Stimulated activated CD8-positive, alpha-beta memory T cell treated with anti-CD3 and anti-CD28 coated beads, Interleukin-7, amount 100 ng/mL, for 1 hour (primary cell): ENCODE results near the gene KIRREL3.

Experiments used
- DNase-seq, 2 donors: peaks; one replicate each; pipeline ENCODE4 v3.0.0-alpha.2; 2020; ENCODE audit warnings: low read depth in 2 of 2

The KIRREL3 gene

DNA sequence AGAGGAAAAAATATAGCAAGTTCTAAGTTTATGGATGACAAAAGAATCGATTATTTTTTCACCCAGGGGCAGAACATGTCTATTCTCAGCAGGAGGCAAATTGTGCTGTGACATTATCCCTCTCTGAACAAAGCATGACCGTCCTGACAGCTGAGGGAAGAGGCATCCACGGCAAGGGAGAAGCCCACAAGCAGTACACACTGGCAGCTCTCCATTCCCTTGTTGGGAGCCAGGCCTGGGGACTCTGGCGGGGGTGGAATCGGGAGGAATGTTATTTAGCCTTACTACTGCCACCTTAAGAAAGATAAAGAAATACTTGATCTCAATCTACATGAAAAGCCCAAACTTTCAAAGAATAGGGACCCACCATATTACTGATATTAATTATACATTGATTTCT is 3.4 kb downstream of the KIRREL3 start:
- DNase-seq: no peak

DNA sequence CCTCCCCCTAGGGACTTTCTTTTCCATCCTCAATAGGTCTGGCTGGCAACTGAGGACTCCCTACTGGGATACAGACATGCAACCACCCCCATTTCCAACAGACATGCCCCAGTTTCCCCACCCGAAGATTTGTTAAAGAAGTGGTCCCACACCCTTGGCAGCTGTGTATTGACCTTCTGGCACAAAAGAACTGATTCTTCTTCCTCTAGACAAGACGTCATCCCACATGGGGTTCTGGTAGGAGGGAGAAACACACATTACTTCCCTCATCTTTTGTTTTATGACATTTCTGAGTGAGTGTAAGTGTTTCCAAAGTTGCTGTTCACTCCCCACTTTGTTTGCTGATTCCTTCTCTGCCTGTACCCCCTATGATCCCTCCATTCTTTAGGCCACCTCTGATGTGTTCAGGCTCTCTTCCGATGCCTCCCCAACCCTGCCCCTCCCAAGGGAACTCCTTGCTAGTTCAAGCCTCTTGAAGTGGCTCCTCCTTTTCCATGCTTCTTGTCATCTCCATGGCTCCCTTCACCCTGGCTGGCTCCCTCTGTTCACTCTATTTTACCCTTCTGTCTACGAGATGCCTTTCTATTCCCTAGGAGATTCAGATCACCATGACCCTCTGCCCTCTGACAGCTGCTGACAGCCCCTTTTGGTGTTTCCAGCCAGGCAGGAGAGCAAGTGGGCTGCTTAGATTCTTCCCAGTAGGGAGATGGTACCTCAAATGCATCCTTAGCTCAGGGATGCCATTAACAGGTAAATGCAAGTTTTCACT is 4.3 kb downstream of the KIRREL3 start:
- no peak for DNase-seq

DNA sequence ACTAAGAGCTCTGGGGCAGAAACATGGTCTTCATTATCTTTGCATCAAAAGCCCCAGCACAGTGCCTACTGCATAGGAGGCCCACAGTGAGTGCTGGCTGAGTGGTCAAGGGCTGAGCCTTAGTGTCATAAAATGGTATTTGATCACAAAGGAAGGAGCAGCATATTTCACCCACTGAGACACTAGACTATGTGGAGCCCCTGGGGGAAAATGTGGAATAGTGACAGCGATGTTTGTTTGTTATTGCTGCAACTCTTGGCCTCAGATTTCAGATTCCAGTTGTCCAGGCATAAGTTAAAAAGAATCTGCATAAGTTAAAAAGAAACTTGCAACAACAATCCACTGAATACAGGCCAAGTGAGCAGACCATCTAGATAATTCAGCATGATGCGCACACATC is 7.0 kb downstream of the KIRREL3 start:
- DNase-seq: no peak

DNA sequence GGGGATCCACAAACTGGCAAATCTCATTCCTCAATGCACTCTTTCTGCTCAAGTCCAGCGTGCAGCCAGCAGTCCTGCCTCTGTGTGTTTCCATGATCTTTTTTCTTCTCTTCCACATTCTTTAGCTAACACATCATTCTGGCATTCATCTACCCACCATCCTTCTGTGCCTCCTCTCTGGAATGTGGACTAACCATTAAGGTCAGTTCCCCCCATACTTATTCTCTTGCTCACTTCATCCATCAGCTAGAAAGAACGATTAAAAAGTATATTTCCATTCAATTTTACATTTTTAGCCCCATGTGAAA is 7.8 kb downstream of the KIRREL3 start:
- no peak for DNase-seq

DNA sequence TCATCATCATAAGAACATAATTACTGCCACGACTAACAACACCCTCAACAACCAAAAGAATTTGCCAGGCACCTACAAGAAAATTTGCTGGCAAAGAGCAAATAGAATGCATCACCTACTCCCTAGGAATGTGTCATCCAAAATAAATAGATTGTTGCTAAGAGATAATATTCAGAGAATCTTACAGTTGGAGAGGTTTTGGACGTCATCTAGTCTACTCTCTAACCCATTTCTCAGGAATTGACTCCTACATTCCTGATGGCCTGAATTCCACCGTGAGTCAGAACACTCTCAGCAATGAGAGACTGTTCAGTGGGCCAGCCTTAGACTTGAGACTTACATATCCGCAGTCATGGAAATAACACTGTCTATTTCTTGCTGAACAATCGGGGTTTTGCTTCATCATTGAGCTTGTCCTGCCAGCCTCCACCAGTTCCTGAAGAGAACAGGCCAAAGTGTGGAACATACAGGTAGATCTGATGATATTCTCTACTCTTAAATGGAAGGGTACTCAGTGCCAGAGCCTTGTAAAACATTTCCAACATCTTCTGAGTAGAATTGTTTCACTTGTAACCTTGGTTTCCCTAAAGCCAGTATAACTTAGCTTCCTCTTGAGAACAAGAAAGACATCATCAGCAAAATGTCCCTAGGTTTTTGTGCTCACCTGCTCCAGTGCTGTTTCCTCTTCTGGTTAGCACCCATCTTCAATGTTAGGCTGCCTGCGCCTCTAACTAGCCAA is 8.3 kb downstream of the KIRREL3 start:
- no peak for DNase-seq

DNA sequence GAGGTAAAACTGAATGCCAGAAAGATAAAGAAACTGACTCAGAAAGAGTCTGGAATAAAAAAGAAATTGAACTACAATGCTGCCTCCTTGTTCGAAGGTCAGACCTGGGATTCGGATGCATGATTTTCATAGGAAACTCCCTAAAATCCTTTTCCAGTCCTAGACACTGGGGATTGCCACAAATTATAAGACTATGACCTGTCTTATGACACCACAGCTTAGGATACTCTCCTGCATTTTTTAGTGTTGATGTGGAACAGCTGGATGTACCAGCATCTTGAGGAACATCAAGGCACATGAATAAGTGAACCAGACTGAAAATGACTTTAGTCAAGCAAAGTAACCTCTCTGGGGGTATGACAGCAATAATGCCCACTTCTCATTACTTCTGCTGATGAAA is 9.0 kb downstream of the KIRREL3 start:
- DNase-seq: no peak

DNA sequence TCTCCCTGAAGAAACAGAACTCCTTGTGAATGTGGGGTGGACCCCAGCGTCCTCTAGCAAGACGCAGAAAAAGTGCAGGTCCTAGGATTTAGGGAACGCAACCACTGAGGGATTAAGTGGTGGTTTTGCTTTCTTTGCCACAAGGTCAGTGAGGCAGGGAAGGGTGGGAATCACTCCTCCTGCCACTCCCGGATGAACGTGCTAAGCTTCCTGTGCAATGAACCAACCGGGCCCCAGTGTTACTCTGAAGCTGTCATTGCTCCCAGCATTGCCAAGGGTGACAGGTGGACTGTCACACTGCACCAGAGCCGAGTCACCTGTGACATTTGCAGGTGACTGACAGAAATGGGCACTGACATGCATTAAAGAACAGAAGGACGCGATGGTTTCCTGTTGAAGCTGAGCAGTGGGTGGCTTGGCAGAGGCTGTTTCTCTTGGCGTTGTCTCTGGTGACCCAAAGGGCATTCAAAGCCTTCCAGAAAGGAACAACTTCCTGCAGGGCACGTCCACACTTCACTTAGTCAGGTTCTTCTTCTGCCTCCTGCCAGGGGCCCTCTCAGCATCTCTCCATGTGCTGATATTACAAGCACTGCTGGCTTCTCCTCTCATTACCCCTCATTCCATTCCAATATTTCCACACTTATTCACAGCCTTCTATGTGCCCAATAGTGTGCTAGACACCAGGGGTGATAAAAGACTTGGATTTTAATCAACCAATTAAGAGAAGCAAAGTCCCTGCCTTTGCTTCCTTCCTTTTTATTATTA is 9.7 kb downstream of the KIRREL3 start:
- no peak for DNase-seq

DNA sequence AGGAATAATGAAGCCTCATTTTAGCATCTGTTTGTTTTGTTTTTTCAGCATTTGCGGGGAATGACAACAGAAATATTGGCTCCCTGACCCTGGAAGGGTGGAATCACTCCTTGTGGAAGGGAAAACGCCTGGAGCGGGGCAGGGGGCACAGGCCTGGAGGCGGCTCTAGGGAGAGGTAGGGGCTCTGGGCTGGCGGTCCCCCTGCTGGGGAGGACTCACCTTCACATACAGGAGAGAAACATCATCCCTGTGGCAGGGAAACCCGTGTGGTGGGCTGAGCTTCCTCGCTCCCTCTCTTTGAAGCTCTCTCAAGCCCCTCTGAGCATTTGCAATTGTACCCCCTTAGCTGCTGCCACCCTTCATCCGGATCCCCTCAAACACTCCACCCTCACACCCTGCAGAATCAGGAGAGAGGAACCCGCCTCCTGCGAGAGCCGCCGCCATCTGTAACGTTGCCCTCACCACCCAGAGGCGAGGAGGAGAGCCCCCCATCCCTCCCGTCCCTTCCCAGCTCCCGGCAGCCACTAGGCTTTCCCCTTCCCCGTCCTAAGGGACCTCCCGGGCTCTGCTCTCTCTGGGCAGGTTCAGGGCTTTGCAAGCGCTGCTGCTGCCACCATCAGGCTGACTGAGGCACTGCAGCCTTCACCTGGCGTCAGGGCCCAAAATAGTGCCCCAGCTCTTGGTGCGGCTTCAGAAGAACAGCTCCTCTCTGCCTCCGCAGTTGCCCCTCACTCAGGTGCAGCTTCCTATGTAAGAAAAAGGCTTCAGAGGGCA is 10.4 kb downstream of the KIRREL3 start:
- peak in 1 of 2 donors; percentile 19 for DNase-seq

DNA sequence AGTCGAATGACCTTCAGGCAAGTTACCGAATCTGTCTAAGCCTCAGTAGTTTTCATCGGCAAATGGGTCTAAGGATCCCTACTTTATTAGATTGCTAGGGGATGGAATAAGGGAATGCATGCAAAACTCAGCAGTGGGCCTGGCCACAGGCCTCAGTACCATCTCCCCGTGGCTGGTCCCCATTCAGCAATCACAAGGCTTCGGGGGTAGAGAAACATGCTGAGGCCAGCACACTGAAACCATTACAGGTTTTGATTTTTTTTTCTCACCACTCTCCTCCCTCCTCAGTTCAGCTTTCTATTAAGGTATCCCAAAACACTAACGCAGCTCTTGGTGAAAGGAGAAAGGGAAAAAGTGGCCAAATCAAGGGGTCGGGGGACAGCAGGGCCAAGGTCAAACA is 11.9 kb downstream of the KIRREL3 start:
- DNase-seq: no peak

DNA sequence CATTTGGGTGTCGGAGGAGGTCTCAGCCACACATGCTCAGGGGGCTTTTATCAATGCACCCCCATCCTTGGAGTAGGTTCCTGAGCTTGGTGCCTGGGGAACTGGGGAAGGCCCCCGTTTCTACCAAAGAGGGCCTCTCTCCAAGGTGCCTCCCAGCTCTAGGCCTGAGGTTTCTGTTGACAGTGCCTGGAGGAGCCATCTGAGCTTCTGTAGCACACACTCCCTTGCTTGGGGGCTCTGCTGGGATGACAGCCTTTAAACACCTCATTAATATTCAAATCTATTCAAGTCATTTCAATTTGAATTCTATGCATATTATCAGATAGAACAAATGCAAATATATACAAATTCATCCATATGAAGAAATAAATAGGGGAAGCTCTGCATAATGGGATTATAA is 18.9 kb downstream of the KIRREL3 start:
- no peak for DNase-seq

DNA sequence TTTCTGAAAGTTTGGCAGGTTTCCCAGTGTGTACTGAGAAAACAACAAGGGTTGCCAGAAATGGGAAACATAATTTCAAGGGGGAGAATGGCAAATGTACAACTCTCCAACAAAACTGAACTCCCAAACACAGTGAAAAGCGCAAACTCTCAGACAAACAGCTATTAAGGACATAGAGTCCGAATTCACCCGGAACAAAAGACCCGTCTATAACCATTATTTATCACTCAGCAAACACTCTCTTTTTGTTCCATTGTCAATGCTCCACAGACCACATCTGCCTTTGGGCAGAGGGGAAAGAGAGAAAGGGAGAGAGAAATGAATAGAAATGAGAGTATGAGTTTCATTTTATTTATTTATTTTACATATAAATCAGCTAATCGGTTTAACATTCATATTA is 21.7 kb downstream of the KIRREL3 start:
- no peak for DNase-seq

DNA sequence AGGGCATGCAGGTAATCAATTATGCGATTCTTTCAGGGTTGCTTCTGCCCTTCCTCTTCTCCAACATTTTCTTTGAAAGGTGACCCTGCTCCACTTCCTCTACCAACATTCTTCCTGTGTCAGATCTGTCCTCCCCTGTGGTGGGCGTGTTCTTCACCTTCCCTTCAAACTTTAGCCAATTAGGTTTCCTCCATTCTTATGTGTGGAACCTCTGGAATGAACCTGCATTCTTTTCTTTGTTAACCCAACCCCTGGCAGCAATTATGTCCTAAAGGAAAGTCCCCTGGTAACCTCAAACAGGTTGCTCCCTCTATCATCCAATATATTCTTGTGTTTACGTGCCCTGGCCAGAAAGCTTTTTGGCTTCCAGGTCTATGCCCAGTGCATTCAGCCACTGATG is 22.4 kb downstream of the KIRREL3 start:
- DNase-seq: no peak

DNA sequence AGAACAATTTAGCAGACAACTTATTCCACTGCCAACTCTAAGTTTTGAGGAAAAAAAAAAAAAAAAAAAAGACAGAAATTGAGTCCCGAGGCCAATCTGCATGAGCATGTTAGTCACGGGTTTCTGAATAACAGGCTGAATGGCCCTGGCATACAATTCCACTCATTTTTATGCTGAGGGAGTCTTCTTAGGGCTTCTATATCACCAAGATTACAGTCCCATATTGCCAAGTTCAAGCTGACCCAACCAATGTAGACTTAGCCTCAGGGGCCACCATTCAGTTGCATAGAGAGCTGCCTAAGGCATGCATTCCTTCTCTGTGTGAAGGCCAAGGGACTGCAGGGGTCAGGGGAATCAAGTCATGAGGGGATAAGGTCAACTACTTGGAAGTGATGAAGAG is 27.5 kb downstream of the KIRREL3 start:
- no peak for DNase-seq

DNA sequence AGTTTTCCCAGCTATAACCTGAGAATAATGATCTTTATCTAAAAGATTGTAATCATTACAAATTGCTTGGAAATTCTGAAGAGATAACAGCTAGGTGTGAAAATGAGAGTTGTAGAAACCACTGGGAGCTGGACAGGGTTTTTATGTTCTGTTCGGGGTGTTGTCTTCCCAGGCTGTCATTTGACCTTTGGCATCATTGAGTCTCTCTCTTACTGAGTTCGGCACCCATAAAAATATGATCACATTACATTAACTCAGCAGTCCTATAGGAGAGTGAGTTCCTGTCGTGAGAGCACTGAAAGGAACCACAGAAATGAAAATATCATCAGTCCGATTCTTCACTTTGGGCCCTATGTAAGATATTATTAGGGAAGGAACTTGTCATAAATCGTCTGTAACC is 29.3 kb downstream of the KIRREL3 start:
- no peak for DNase-seq

DNA sequence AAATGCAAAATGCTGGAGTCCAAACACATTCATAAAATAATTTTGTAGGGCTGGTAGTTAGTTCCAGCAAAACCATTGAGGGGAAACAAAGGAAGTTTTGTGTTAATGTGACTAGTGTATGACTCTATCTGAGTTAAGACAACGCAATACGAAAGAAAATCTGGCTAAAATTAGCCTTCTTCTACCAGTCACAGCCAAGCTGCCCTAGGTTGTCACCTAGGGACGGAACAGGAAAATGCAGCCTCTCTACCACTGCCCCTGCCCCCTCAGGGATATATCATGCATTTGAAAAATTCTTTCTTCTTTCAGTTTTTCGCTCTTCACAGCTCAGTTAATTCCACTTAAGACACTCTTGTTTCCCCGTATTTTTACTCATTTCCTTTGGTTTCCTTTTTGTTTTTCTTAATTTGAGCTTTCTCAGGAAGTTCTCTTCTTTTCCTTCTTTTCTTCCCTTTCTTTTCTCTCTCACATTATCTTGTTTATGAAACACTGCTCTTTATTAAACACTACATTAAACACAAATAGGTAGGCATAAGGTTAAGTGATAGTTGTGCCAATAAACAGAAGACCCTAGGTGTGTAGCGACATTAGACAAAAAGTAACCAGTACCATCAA is 30.6 kb downstream of the KIRREL3 start:
- DNase-seq: no peak

DNA sequence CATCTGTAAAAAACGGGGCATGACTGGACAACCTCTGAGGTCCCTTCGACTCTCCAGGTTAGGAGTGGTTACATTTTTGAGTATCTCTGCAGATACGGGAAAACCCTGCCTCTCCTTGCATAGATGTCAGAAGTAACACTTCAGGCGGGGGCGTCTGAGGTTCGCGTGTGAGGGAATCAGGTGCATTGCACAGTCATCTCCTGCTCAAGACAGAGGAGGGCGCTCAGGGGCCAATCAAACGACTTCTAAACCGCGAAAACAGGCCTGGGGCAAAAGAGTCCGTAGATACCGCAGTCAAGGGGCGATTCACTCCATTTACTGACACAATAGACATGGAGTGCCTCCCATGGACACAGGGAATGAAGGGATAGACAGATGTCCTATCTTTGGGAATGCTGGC is 31.7 kb downstream of the KIRREL3 start:
- no peak for DNase-seq

DNA sequence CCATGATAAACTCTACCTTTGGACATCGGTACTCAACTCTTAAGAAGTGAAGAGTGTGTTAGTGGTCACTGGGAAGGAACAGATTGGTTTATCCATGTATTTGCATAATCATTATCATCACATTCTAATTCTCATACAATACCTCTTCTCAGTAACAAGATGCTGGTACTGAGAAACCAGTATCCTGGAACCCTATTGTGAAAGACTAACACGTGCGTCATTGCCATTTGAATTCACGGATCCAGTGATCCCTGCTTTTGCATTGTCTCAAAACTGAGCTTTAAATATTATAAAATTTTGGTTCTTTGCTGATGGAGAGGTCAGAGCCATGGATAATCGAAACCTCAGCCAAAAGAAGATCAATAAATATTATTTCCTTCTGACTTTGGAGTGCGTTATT is 35.2 kb downstream of the KIRREL3 start:
- no peak for DNase-seq

DNA sequence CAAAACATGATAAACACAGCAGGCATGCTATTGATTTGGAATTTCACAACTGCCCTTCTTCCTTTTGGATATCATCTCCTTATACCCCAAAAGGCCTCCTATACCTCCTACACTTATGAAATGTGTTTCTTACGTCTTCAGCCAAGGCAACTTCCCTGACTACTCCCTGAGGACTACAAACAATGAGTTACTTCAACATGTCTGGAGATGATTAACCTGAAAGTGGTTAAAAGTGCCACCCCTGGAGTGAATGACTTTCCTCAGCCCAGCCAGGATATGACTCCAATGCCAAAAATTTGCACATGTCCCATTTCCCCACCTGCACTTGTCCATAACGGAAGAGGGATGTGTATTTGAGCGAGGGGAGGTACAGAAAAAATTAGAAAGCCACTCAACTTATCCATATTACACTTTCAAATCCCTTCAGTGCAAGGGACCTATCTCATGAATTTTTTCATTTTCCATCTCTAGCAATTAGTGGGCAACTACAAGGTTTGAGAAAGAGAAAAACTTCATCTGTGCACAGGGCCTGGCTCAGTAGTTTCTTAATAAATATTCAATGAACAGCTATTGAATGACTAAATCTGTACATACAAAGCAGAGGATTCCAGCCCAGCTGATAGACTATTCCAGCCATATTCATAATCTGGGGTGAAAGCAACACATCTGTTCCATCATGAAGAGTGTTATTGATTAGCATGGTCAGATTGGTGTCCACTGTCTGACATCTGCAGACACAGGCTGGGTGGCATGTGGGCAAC is 36.8 kb downstream of the KIRREL3 start:
- DNase-seq: no peak

DNA sequence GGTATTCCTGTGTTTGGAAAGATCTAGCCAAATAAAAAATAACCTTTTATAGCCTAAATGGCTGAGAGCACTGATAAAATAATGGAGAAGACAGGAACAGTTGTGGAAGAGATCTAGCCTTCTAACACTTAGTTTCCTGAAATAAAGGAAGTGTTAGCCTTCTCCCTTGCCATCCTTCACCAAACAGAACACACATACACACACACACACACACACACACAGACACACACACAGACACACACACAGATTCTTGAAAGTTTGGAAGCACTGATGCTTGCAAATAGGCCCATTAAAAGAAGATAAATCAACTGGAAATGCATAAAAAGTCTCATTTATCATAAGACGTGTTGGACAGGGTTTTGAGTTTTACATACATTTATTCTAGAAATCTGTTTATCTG is 37.5 kb downstream of the KIRREL3 start:
- DNase-seq: no peak

DNA sequence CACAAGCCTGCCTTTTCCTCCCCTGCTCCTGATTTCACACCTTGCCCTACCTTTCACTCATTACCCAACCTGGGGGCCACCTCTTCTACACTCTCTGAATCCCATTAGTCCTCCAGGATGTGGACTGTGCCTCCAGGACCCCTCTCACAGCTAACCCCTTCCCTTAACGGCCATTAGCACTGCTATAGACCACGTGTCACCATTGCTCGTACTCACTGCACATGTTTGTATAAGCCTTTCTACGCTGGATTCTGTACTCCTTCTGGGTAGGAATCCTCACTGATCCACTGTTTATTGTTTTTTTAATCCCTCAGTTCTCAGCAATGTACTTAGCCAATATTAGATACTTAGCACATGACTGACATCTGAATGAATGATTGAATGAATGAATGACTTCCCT is 40.9 kb downstream of the KIRREL3 start:
- no peak for DNase-seq

DNA sequence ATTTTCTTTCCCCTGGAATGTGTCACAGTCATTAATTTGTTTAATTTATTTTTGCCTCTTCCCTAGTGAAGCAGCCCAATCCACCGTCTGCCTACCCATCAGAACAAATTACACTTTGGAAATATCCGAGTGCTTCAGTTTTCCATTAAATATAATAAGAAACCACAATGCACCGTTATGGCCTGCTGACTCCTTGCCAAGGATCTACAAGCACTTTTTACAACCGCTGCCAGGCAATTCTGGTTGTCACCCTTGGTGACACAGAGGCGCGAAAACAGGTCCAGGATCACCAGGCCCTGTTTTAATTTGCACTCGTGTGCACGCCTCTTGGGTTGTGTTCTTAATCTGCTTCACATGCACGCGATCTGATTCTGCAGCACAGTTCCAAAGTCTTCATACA is 43.9 kb downstream of the KIRREL3 start:
- DNase-seq: no peak
